Stomach (tissue), 9 donors: ENCODE results near the gene TRIM10. TPM values are rescaled to one million over a fixed set of nuclear protein-coding genes. Genes with fewer than 3 reads are reported as not detected.

Experiments used
- DNase-seq, 2 donors: peaks; one replicate each; pipeline versions ENCODE4 v3.0.0 to v3.0.0-alpha.2; 2013 to 2019
- H3K27ac ChIP-seq, 5 donors: fragments of 200-600 bp in 4 of 5; sonication (generic) in 4 of 5; one replicate each; pipeline ENCODE4 v1.5.1; 2013 to 2019; ENCODE audit warnings: mild to moderate bottlenecking in 1 of 5, moderate library complexity in 1 of 5
- H3K27me3 ChIP-seq, 3 donors: fragments of 200-600 bp; sonication (generic); one replicate each; pipeline ENCODE4 v1.5.1; 2017 to 2019; ENCODE audit warnings: mixed run types in 1 of 3
- H3K36me3 ChIP-seq, 4 donors: fragments of 200-600 bp; sonication (generic); 1 replicate in 3 of 4; 2 replicates in 1 of 4; pipeline ENCODE4 v1.5.1; 2016 to 2019
- H3K4me1 ChIP-seq, 4 donors: fragments of 200-600 bp; sonication (generic); one replicate each; pipeline ENCODE4 v1.5.1; 2016 to 2019
- H3K4me3 ChIP-seq, 4 donors: fragments of 200-600 bp; sonication (generic) in 3 of 4; one replicate each; pipeline ENCODE4 v1.5.1; 2016 to 2019; ENCODE audit warnings: mild to moderate bottlenecking in 1 of 4
- H3K9me3 ChIP-seq, 4 donors: fragments of 200-600 bp; sonication (generic); one replicate each; pipeline ENCODE4 v1.5.1; 2016 to 2019
- CTCF ChIP-seq, 7 experiments: fragments of 450-650 bp in 4 of 7; fragments of 200-600 bp in 3 of 7; sonication (generic) in 3 of 7; IDR thresholded peaks; one replicate each; pipeline ENCODE4 v1.5.1; 2016 to 2019; ENCODE audit warnings: antibody characterized with exemption in 7 of 7, control low read depth in 2 of 7, mild to moderate bottlenecking in 1 of 7
- EP300 ChIP-seq: sonication (generic); formaldehyde crosslinking; IDR thresholded peaks from one replicate; pipeline ENCODE4 v1.6.1; 2017; ENCODE audit warnings: antibody characterized with exemption
- POLR2A ChIP-seq, 4 donors: fragments of 450-650 bp; IDR thresholded peaks; one replicate each; pipeline ENCODE4 v1.6.1; 2016; ENCODE audit warnings: antibody characterized with exemption in 4 of 4, control low read depth in 2 of 4, mild to moderate bottlenecking in 1 of 4, moderate library complexity in 1 of 4
- POLR2AphosphoS5 ChIP-seq, 3 donors: sonication (generic); formaldehyde crosslinking; IDR thresholded peaks; one replicate each; pipeline ENCODE4 v1.6.1; 2016; ENCODE audit warnings: antibody characterized with exemption in 3 of 3
- WGBS, 5 donors: extraction: QIAGEN DNeasy Blood & Tissue Kit in 3 of 5; methylation state at CpG; one replicate each; pipeline versions ENCODE4 v1.1.5 to v1.1.7; 2013 to 2018; 5-methylcytosine and 5-hydroxymethylcytosine counted together
- intact Hi-C: fragments of 100-400 bp; cut with DNase I; formaldehyde crosslinking; loops from one replicate; pipeline ENCODE4 v1.15.1; 2023; ENCODE audit warnings: low total_unique reads
- polyA plus RNA-seq, 3 donors: library from polyadenylated mRNA; stranded (reverse); fragments of 200-250 nt; gene quantifications; one replicate each; pipeline ENCODE4 v1.2.3, GENCODE V29; 2013
- total RNA-seq, 5 donors: library from RNA; depleted of rRNA; stranded (reverse); fragments of >200 nt; gene quantifications; one replicate each; pipeline versions ENCODE4 v1.1.0 to v1.2.3, GENCODE V29; 2014 to 2016
- donor health status: healthy with polysubstance abuse.
- donor health status: Bipolar disorder and iron deficiency.
- donor health status: healthy.

Gene TRIM10
- total and polyA plus RNA-seq, 8 donors, result 0.37 to 2.3 (median 0.58) TPM; not detected in 5

DNA sequence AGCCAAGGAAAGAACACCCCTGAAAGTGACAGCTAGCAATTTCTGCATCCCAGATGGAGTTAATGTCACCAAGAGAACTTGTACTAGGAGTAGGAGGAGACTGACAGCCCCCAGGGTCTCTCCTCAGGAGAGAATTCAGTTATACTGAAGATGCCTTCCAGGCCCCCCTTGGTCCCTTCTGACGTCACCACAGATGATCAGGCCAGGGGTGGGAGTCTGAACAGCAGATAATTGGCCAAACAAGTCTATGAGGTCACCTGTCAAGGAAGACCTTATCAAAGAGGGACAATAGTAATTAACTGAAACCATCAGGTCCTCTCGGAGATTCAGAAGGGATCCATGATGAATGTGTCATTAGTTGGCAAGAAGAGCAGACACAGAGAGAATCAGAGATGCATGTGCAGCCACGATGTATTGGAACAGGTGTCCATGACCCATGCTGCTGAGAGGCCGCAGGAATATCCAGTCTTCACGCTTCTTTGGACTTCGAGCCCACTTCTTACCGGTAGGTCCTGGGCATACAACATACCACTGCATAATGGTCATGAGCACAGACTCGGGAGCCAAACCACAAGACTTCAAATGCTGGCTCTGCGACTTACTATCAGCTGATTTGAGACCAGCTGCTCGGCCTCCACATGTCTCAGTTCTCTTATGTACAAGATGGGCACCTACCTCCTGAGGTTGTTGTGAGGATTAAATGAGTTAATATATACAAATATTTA is 10.2 kb downstream of the TRIM10 start:
- Histone ChIP-seq H3K27ac (no peak overlapping the region), H3K27me3 (peaks cover 0 to 56% (median 0%) of the 10 kb centered on the region in 3 donors), H3K9me3 (no peaks in the 10 kb centered on the region), H3K4me3 (no peak overlapping the region), H3K36me3 (no peaks in the 10 kb centered on the region), H3K4me1 (no peaks in the 10 kb centered on the region)
- TF ChIP-seq EP300, result no peak
- TF ChIP-seq POLR2AphosphoS5 (IDR thresholded peaks at IDR 0.05), result no peak
- TF ChIP-seq POLR2A (IDR thresholded peaks at IDR 0.05), result no peak
- no peak for TF ChIP-seq CTCF (IDR thresholded peaks at IDR 0.05)
- no peak for DNase-seq
- WGBS, 5 donors, result 76 to 86% (median 82%) methylated on average over 10 of the region's 10 CpGs
- intact Hi-C loops, result no loop called here

- Histone ChIP-seq H3K27me3 (peaks cover 0 to 58% (median 0%) of the 10 kb centered on the region in 3 donors), H3K4me1 (no peaks in the 10 kb centered on the region), H3K9me3 (no peaks in the 10 kb centered on the region), H3K36me3 (no peaks in the 10 kb centered on the region), H3K4me3 (no peak overlapping the region), H3K27ac (no peak overlapping the region)
- TF ChIP-seq POLR2A (IDR thresholded peaks at IDR 0.05) (no peak), POLR2AphosphoS5 (IDR thresholded peaks at IDR 0.05) (no peak), CTCF (IDR thresholded peaks at IDR 0.05) (no peak), EP300 (no peak)
- intact Hi-C loops, result no loop called here
- DNase-seq, result no peak
- WGBS, 5 donors, result 61 to 70% (median 67%) methylated on average over 7 of the region's 7 CpGs
These were observed 11.0 kb downstream of the TRIM10 start for GRCh38 chr6:30149858-30150550.

DNA sequence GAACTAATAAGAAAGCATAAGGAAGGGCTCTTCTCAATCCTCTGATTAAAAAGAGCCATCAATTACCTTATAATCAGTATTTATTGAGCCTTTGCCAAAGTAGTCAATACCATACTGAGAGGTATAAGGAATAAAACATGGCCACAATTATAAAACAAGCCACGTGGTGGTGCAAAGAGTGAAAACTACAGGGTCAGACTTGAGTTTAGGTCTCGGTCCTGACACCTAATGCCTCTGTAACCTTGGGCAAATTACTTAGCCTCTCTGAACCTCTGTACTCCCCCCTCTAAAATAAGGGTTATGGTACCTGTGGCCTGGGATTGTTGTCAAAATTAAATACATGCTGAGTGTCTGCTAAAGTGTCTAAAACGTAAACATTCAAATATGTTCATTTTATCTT is 11.8 kb downstream of the TRIM10 start:
- no peaks in the 10 kb centered on the region for H3K9me3 ChIP-seq
- TF ChIP-seq EP300 (no peak), POLR2A (IDR thresholded peaks at IDR 0.05) (no peak), POLR2AphosphoS5 (IDR thresholded peaks at IDR 0.05) (no peak), CTCF (IDR thresholded peaks at IDR 0.05) (no peak)
- no peaks in the 10 kb centered on the region for H3K4me1 ChIP-seq
- no peak overlapping the region for H3K4me3 ChIP-seq
- intact Hi-C loops, result no loop called here
- peaks cover 0 to 58% (median 0%) of the 10 kb centered on the region in 3 donors for H3K27me3 ChIP-seq
- no peak for DNase-seq
- 51 to 59% (median 57%) methylated on average over 3 of the region's 3 CpGs for WGBS, 5 donors
- H3K27ac ChIP-seq, result no peak overlapping the region
- H3K36me3 ChIP-seq, result no peaks in the 10 kb centered on the region

GRCh38 chr6:30147096-30147495 is 13.9 kb downstream of the TRIM10 start:
- DNase-seq, result no peak
- Histone ChIP-seq H3K4me3 (no peak overlapping the region), H3K9me3 (no peaks in the 10 kb centered on the region), H3K27me3 (peaks cover 0 to 55% (median 0%) of the 10 kb centered on the region in 3 donors), H3K36me3 (no peaks in the 10 kb centered on the region), H3K4me1 (no peaks in the 10 kb centered on the region), H3K27ac (no peak overlapping the region)
- intact Hi-C loops, result no loop called here
- TF ChIP-seq POLR2AphosphoS5 (IDR thresholded peaks at IDR 0.05), result no peak
- no peak for TF ChIP-seq EP300
- no peak for TF ChIP-seq CTCF (IDR thresholded peaks at IDR 0.05)
- TF ChIP-seq POLR2A (IDR thresholded peaks at IDR 0.05), result no peak
- WGBS, 5 donors, result 54 to 89% (median 83%) methylated on average over 2 to 3 of the region's 3 CpGs
